NCI-H345 treated with DMSO at 0.1 percent for 48 hours (cell line): ENCODE data around the gene TUFT1.

ENCODE experiments used
- DNase-seq: peaks from one replicate; lab custom pipeline; 2025; ENCODE audit not compliant: unreplicated experiment; lab: John Stamatoyannopoulos, UW

TUFT1 gene, protein sequence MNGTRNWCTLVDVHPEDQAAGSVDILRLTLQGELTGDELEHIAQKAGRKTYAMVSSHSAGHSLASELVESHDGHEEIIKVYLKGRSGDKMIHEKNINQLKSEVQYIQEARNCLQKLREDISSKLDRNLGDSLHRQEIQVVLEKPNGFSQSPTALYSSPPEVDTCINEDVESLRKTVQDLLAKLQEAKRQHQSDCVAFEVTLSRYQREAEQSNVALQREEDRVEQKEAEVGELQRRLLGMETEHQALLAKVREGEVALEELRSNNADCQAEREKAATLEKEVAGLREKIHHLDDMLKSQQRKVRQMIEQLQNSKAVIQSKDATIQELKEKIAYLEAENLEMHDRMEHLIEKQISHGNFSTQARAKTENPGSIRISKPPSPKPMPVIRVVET

DNA sequence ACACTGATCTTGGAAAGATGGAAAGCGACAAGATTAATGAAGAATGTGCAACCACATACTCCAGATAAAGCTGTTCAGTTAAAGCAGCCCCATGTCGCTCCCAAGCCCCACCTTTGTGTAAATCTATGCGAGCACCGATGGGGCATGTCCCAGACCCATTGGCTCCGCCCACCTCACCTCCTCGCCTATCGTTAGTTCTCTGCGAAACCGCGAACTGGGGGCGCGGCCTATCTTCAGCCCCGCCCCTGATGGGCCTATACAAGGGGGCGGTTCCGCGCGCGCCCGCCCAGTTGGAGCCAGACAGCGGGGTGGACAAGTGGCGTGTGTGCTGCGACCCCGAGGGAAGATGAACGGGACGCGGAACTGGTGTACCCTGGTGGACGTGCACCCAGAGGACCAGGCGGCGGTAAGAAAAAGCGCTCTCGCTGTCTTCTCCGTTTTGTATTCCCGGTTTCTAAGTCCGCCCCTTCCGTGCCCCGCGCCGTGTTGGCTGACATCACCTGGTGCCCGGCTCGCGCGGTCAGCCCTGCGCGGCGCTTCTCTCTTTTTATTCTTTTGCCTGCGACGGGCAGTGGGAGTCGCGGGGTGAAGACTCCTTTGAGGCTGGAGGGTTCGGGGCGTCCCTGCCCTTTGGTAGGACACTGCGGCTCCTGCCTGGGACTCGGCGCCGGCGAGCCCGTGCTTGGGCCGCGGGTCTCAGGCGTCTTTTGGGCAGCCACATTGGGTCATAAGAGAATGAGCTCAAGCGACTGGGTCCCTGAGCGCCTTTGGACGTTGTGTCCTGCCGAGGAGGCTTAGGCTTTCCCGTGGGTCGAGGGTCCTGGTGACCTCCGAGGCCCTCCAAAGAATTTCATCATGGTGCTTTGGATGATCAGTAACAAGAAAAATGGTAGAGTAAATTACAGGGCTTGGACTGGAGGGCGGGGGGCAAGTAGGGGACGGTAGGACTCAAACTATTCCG is at the start of gene TUFT1:
TUFT1 (plus strand) TSS at position 289 of the 961 bp plus-strand sequence; CDS start at position 347, 58 bp downstream.
- peak; percentile 99 for DNase-seq

DNA sequence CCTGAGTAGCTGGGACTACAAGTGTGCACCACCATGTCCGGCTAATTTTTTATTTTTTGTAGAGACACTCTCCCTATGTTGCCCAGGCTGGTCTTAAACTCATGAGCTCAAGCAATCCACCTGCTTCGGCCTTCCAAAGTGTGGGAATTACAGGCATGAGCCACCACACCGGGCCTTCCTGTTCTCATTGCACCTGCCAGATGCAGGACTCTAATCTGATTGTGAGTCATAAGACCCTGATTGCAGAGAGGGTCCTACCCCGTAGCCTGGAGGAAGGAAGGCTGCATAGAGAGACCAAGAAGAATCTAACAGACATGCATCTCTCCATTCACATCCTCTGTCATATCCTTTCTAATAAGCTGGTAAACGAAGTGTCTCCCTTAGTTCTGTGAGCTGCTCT is 48.5 kb upstream of the TUFT1 start:
- no peak for DNase-seq

DNA sequence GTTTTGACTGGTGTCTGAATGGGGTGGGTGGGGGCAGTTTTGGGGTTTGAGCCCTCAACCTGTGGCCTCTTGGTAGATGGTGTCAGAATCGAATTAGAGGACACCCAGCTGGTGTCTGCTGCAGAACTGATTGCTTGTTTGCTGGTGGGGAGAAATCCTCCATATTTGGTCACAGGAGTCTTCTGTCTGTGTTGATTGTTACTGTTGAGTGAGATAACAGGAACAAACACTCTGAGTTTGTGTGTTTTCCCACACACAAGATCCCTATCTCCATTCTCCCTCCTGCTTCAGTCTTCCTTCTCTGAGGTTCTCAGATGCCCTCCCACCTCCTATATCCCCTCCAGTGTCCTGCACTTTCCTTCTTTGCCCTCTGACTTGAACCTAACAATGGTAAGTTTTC is 48.0 kb upstream of the TUFT1 start:
- DNase-seq, result no peak

DNA sequence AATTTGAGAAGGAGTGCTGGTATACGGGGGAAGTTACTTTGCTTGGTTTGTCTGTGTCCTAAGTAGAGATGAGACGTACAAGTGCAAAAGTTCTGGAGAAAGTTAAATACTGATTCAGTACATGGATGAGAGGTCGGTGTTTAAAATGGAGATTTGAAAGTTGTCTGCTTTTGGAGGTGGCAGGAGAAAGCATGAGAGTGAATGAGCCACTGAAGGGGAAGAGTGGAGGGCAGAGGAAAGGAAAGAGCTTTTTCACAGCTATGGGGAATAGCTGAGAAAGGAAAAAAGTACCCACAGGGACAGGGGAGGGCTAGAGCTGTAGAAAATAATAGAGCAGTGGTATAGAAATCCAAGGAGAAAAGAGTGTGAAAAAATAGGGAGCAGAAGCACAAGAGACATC is 47.1 kb upstream of the TUFT1 start:
- no peak for DNase-seq

DNA sequence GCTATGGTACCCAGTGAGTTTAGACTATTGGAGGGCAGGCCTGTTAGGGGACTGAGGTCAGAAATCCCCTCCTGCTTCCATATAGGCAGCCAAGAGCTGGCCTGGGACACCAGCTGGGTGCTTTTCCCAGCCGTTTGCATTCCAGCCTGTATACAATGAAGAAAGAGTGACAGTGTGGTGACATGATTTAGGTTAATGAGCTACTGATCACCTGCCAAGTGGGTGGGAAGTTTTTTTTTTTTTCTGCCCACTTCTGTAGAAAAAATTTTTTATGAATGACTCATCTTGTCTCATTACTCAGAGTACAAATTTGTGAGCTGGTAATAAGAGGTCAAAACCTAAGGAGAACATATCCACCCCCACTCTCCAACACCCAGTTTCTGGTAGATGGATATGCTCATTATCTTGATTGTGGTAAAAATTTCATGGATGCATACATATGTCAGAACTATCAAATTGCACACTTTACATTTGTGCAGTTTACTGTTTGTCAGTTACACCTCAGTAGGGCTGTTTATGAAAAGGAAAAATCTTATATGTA is 45.3 kb upstream of the TUFT1 start:
- no peak for DNase-seq

DNA sequence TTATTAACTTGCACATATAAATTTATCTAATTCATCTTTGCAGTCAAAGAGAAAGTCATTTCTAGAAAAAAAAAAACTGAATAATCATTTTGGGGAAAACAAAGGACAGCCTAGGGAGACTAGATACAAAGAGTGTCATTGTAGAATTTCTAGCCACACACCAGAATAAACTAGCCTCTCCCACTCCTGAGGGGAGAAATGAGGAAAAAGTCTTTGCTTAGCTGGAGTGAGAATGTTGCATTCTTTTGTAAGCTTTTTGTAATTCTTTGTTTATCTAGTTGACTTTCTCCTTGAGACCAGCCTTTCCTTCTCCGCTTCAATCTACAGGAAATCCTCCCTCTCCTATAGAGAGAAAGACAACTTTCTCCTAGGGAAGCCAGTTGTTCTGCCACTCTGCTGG is 44.8 kb upstream of the TUFT1 start:
- DNase-seq, result no peak

DNA sequence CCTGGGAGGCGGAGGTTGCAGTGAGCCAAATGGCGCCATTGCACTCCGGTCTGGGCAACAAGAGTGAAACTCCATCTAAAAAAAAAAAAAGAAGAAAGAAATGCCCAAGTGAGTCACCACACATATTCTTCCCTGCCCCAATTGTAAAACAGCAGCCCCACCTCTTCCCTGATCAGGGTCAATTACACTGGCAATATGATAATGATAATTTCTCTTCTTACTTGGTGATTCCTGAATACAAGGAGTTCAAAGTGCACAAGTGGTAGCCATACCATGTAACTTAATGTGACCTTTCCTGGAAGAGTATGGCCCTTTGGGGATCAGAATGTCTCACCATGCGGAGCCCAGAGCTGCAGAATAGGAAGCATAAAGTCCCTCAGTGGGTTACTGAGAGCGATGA is 40.7 kb upstream of the TUFT1 start:
- DNase-seq, result no peak

DNA sequence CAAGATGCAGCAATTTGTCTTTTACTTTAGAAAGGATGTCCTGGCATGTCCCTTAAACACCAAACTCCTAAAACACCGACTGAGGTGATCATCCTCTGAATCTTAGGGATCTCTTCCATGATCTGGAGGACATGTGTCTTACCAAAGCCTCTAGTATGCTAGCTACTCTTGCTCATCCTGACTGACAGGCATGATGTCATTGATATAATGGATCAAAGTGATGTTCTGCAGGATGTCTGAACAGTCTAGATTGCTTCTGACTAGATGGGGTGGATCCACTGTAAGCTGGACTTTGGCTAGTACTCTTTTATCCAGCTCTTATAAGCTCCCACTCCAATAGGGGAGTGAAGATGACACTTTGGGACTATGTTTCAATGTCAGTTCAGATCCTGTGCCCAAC is 40.2 kb upstream of the TUFT1 start:
- DNase-seq, result no peak

DNA sequence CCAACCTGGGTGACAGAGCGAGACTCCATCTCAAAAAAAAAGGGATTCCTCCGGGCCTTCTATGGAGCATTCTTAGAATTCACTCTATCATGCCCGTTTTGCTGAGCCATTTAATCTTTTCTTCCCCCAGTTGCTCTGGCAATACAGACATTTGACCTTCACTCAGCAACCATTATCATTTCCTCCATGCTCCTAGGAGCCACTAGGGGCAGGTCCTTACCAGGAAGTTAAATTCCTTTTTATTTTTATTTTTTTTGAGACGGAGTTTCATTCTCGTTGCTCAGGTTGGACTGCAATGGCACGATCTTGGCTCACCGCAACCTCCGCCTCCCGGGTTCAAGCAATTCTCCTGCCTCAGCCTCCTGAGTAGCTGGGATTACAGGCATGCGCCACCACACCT is 38.6 kb upstream of the TUFT1 start:
- DNase-seq, result no peak

DNA sequence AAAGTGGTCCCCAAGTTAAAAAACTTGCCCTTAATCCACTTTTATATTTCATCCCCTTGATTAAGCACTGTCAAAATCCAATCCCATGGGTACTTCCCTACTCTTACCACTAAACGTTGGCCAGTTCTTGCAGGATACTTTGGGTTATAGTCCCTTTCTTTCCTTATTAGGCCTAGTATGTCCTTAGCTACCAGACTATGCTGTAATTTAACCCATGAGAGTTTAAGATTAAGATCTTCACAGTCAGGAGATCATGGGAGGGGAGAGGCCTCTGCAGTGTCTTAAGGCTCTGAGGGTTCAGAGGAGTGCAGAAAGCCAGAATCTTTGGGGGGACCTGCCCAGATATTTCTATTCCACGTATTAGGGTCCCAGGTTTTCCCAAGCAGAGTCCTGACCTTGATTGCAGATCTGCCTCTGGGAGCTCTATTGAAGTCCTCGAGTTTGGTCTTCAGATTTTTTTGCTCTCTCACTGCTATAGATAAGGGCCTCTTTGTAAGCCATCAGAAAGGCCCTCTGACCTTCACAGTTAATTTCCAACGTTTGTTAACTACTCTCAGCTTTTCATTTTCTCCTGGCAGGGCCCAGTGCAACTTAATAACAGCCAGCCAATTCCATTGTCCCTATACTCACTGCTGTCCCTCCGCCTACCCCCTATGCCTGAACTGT is 37.9 kb upstream of the TUFT1 start:
- DNase-seq, result no peak

DNA sequence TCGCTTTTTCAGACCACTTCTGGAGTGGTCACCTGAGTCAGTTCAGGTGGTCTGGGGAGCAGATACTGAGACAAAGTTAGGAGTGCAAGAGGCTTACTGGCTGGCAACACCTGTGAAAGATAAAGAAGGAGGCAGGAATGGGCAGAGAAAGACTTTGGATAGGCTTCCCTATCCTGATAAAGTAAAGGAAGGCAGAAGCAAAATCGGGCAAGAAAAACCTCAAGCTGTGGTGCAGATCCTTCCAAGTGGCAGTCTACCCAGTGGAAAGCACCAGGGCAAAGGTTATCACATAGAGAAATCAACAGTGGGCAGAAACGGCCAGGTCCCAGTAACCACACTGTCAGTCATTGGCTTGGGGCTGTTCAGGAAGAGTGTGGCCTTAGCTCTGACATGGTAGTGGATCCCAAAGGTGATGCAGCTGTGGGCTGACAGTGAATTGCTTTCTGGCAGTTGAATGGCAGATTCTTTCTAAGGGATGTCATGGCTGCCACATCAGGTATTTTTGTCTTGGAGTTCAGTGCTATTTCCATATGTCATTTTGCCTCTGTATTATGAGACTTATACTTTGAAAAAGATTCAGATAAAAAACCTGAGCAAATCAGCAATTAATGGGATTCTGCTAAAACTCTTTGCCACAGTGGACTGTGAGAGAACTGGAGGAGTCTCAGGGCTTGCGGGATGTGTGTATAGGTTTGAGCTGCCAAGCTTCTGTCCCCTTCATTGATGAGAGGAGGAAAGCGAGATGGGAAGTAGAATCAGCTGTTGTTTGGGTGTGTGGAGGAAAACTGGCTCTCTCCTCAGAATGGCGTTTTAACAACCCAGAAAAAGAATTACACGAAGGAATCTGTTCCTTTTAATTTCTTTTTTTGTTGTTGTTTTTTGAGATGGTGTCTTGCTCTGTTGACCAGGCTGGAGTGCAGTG is 37.0 kb upstream of the TUFT1 start:
- no peak for DNase-seq

DNA sequence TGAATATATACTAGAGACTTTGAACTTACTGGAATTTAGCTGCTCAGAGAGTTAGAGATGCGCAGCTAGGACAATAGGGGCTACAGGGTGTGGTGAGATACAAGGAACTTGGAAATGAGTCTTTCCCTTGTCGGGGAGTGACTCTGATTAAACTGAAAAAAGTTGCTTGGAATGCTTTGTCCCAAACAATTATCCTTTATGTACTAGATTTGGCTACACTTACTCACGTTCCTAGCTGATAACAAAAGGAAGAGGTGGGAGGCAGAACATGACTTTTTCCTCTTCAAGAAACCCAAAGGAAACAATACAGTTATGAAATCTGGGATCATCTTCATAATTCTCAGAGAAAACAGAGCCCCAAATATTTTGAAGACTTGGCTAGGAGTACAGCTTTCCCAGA is 35.9 kb upstream of the TUFT1 start:
- no peak for DNase-seq

DNA sequence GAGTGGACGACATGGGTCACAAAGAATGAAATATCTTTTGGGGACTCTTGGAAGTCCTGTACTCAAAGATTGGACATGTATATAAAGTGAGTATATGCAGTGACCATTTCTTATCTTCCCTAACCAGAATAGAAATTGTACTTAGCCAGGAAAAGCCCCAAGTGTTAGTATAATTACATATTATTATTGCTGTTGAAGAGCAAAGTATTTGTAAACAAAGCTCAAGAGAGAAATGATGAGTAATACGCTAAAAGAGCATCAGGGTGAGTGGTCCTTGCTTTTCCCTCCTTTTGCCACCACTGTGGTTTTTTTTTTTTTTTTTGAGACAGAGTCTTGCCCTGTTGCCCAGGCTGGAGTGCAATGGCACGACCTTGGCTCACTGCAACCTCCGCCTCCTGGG is 35.4 kb upstream of the TUFT1 start:
- no peak for DNase-seq

DNA sequence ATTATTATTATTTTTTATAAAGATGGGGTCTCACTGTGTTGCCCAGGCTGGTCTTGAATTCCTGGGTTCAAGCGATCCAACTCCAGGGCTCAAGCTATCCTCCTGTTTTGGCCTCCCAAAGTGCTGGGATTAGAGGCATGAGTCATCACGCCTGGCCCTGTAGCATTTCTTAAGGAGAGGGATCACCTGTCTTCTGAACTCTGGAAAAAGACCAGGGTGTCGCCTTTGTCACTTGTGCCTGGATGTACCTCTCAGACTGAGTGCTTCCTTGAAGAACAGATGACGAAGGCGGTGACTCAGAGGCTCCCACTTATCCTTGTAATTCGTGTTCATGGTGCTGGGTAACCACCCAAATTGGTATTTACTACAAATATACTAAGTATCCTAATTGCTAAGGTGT is 31.3 kb upstream of the TUFT1 start:
- no peak for DNase-seq

DNA sequence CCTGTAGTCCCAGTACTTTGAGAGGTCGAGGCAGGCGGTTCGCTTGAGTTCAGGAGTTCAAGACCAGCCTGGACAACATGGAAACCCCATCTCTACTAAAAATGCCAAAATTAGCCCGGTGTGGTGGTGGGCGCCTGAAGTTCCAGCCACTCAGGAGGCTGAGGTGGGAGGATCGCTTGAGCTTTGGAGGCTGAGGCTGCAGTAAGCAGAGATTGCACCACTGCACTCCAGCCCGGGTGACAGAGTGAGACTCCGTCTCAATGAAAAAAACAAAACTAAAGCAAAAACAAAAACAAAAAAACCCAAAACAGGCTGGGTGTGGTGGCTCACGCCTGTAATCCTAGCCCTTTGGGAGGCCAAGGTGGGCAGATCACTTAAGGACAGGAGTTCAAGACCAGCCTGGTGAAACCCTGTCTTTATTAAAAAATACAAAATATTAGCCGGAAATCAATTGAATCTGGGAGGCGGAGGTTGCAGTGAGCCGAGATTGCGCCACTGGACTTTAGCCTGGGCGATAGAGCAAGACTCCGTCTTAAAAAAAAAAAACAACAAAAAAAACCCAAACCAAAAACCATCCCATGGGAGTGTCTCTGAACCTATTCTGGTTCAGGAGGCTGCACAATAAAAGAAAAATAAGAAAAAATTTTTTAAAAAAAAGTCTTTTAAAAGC is 30.6 kb upstream of the TUFT1 start:
- no peak for DNase-seq

DNA sequence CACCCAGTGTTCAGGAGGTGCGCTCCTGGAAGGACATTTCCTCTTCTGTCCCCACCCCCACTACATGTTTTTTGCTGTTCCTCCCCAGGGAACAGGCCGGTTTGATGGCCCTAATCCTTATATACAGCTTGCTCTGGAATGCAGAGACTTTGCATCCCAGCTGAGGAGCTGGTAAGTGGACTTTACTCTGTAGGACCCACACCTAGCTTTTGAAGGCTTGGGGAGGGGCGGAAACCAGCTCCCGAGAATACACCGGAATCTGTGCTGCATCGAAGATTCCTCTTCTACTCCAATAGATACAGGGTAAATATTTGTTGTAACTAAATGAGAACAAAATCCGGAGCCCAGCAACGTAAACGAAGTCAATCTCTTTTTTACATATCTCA is 30.1 kb upstream of the TUFT1 start:
- no peak for DNase-seq

DNA sequence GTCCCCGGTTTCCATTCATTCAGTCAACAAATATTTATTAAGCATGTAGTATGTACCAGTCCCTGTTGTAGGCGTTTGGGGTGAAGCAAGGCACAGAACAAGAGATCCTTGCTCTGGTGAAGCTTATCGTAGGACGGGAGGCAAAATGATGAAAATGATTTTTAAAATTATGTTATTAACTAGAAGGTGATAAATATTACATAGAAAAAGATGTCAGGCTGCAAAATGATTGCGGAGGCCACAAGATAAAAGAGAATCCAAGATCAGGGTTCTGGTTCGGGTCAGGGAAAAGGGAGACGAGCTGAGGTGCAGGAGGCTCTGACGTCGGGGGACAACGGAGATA is 29.5 kb upstream of the TUFT1 start:
- DNase-seq, result peak; percentile 55

DNA sequence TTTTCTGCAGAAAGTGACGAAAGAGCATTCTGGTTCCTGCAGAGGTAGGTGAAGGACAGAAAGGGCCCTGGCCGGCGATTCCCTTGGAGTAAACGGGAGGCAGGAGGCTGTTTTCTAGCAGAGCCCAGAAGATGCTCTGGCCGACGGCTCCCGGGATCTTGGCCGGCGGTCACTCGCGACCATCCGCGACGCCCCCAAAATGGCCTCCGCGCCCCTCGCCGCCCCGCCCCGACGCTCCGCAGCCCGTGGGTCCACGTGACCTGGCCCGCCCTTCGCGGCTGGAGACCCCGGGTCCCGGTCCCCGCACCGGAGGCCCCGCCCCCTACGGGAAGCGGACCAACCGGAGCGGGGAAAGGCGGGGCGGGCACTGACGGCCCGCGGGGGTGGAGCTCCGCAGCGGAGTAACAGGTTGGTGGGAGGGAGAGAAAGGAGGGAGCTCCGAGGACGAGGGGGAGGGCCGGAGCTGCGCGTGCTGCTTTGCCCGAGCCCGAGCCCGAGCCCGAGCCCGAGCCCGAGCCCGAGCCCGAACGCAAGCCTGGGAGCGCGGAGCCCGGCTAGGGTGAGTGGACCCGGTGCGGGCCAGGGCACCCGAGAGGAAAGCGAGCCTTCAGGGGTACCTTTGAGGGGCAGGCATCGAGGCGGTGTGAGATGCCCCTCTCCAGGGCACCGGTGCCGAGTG is 29.0 kb upstream of the TUFT1 start, which contains the start of gene CGN:
CGN (plus strand) TSS at position 431 of the 679 bp plus-strand sequence. CDS start 7,133 bp downstream, outside the sequence.
- DNase-seq, result peak; percentile 99

DNA sequence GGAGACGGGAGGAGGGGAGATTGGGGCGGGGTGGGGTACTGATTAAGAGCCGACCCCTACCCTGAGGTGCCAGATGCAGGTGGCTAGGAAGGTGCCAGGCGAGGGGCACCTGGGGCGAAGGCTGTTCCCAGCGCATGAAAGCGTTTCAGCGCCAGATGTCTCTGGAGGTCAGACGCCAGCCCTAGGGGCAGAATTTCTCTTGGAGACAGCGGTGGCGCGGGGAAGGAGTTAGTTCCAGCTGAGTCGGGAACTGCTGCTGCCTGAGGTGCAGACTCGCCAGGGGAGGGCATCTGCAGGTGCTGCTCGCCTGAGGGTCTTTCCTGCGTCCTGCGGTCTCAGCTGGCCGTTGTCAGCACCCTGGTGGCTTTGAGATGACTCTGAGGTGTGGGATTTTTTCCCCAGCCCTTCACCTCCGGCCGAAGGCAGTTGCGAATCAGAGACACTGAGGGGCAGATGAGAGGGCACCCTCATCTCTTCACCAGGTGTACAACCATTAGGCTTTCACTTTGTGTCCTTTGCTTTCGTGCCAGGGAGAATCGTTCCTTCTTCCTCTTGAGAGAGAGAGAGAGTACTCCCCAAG is 28.4 kb upstream of the TUFT1 start:
- DNase-seq, result peak; percentile 64
